HEK293 (cell line): Measurements from ENCODE around the gene EEF2K.

Experiments used
- CTCF ChIA-PET: fragments of 350-600 bp; formaldehyde crosslinking; extraction: SDS; loops from one replicate; lab custom pipeline; 2021; ENCODE audit warnings: antibody characterized with exemption; lab: Yijun Ruan, JAX
- POLR2A ChIA-PET: fragments of 300-600 bp; formaldehyde crosslinking; extraction: SDS; loops from one replicate; lab custom pipeline; 2020; ENCODE audit warnings: antibody characterized with exemption, inconsistent platforms; lab: Yijun Ruan, JAX
- H3K27ac ChIP-seq: fragments of 200-500 bp; sonication (Bioruptor generic); 2 replicates; pipeline ENCODE4 v1.5.1; 2014; ENCODE audit warnings: low read depth, low read length, control low read depth, inconsistent platforms; ENCODE audit errors: extremely low read depth
- H3K36me3 ChIP-seq, 2 experiments: fragments of 200-500 bp in 1 of 2; sonication (Bioruptor generic) in 1 of 2; 1 replicate in 1 of 2; 2 replicates in 1 of 2; pipeline ENCODE4 v1.5.1; 2014 to 2017; ENCODE audit warnings: inconsistent platforms in 2 of 2, low read length in 2 of 2; ENCODE audit not compliant: control insufficient read depth in 2 of 2, insufficient read depth in 1 of 2
- H3K4me1 ChIP-seq: fragments of 200-500 bp; sonication (Bioruptor generic); 2 replicates; pipeline ENCODE4 v1.5.1; 2014; ENCODE audit warnings: mild to moderate bottlenecking, low read length, inconsistent platforms; ENCODE audit not compliant: control insufficient read depth, insufficient read depth
- H3K4me3 ChIP-seq: 2 replicates; pipeline ENCODE4 v1.5.1; 2011; ENCODE audit warnings: low read depth, mild to moderate bottlenecking, control low read depth, low read length, moderate library complexity
- H3K9me3 ChIP-seq: fragments of 200-500 bp; sonication (Bioruptor generic); 2 replicates; pipeline ENCODE4 v1.5.1; 2014; ENCODE audit warnings: low read depth, low read length, inconsistent platforms; ENCODE audit not compliant: control insufficient read depth, insufficient read depth
- BCL11A ChIP-seq: fragments of 450-650 bp; formaldehyde crosslinking; IDR thresholded peaks from 2 replicates; pipeline ENCODE4 v1.5.1; 2016; ENCODE audit warnings: low read depth, missing biosample characterization, missing genetic modification characterization
- CTCF ChIP-seq: fragments of 450-650 bp; formaldehyde crosslinking; IDR thresholded peaks from 2 replicates; pipeline ENCODE4 v1.5.1; 2016; ENCODE audit warnings: missing biosample characterization, missing genetic modification characterization
- ELK4 ChIP-seq: IDR thresholded peaks from 2 replicates; pipeline ENCODE4 v1.6.1; 2011; ENCODE audit warnings: mild to moderate bottlenecking, low read depth, low read length, borderline replicate concordance
- HIC1 ChIP-seq: fragments of 450-650 bp; formaldehyde crosslinking; IDR thresholded peaks from 2 replicates; pipeline ENCODE4 v1.5.1; 2016; ENCODE audit warnings: missing biosample characterization, missing genetic modification characterization
- SP3 ChIP-seq: fragments of 450-650 bp; formaldehyde crosslinking; IDR thresholded peaks from 2 replicates; pipeline ENCODE4 v1.5.1; 2016; ENCODE audit warnings: missing biosample characterization, missing genetic modification characterization
- YY1 ChIP-seq: fragments of 450-650 bp; formaldehyde crosslinking; IDR thresholded peaks from 2 replicates; pipeline ENCODE4 v1.5.1; 2018; ENCODE audit warnings: missing biosample characterization, missing genetic modification characterization
- ZBTB11 ChIP-seq: fragments of 450-650 bp; formaldehyde crosslinking; conservative IDR thresholded peaks from 2 replicates; pipeline ENCODE4 v1.5.1; 2016; ENCODE audit warnings: low read depth, missing biosample characterization, missing genetic modification characterization
- ZBTB26 ChIP-seq: fragments of 450-650 bp; formaldehyde crosslinking; optimal IDR thresholded peaks from 2 replicates; pipeline ENCODE3; 2016; ENCODE audit warnings: missing biosample characterization, mild to moderate bottlenecking, missing genetic modification characterization
- ZFHX2 ChIP-seq: fragments of 450-650 bp; formaldehyde crosslinking; conservative IDR thresholded peaks from 2 replicates; pipeline ENCODE4 v1.5.1; 2016; ENCODE audit warnings: missing biosample characterization, missing genetic modification characterization
- ZFP3 ChIP-seq: fragments of 450-650 bp; formaldehyde crosslinking; IDR thresholded peaks from 2 replicates; pipeline ENCODE4 v1.5.1; 2016; ENCODE audit warnings: low read depth, missing biosample characterization, missing genetic modification characterization
- ZNF112 ChIP-seq: fragments of 450-650 bp; formaldehyde crosslinking; IDR thresholded peaks from 2 replicates; pipeline ENCODE4 v1.5.0; 2017; ENCODE audit warnings: missing biosample characterization, missing genetic modification characterization
- ZNF146 ChIP-seq: fragments of 450-650 bp; formaldehyde crosslinking; IDR thresholded peaks from 2 replicates; pipeline ENCODE4 v1.5.1; 2016; ENCODE audit warnings: missing biosample characterization, missing genetic modification characterization
- ZNF747 ChIP-seq: fragments of 450-650 bp; formaldehyde crosslinking; IDR thresholded peaks from 2 replicates; pipeline ENCODE4 v1.5.1; 2016; ENCODE audit warnings: missing biosample characterization, missing genetic modification characterization
- ZSCAN16 ChIP-seq: fragments of 450-650 bp; formaldehyde crosslinking; IDR thresholded peaks from 2 replicates; pipeline ENCODE4 v1.5.1; 2016; ENCODE audit warnings: missing biosample characterization, missing genetic modification characterization

The EEF2K gene

GRCh38 chr16:22337849-22338635 is 132.0 kb downstream of the EEF2K start:
- Histone ChIP-seq H3K9me3 (no peaks in the 10 kb centered on the region), H3K27ac (no peak overlapping the region), H3K36me3 (peaks cover under 1 to 33% of the 10 kb centered on the region in 2 experiments; a peak in 2 of 3 replicates), H3K4me1 (no peaks in the 10 kb centered on the region), H3K4me3 (no peak overlapping the region)
- no peak for TF ChIP-seq ELK4
- no peak for TF ChIP-seq ZNF747 (tag by site-specific recombination)
- no peak for TF ChIP-seq ZNF146 (tag by site-specific recombination)
- TF ChIP-seq BCL11A (tag by site-specific recombination): no peak
- no peak for TF ChIP-seq YY1 (tag by site-specific recombination)
- no peak for TF ChIP-seq ZFHX2
- TF ChIP-seq ZFP3 (tag by site-specific recombination): no peak
- no peak for TF ChIP-seq ZBTB11 (tag by site-specific recombination)
- TF ChIP-seq CTCF (tag by site-specific recombination): no peak
- TF ChIP-seq SP3 (tag by site-specific recombination): no peak
- TF ChIP-seq ZNF112 (tag by site-specific recombination): no peak
- TF ChIP-seq ZBTB26 (tag by site-specific recombination): no peak
- TF ChIP-seq ZSCAN16 (tag by site-specific recombination): no peak
- no peak for TF ChIP-seq HIC1
- POLR2A ChIA-PET: interaction anchor here (0.7 kb wide), 1 partner anchor 23 kb away, joined by 4 read pairs; no protein-coding TSS in a partner anchor
- CTCF ChIA-PET: interaction anchor here (0.7 to 1.0 kb wide), 3 partner anchors 19 to 1721 kb away, joined by 3 to 9 read pairs (median 5); no protein-coding TSS in a partner anchor
